Cardiac septum (tissue), 1 donor: Measurements from ENCODE around the gene KNTC1. TPM values are rescaled to one million over a fixed set of nuclear protein-coding genes. Genes with fewer than 3 reads are reported as not detected.
"Not testable (repeated sequence)": the region's sequence is repeated elsewhere in the genome, so short reads cannot be mapped to it uniquely, and the experiment has no call there.

ENCODE experiments used
- DNase-seq: peaks from one replicate; pipeline ENCODE4 v3.0.0-alpha.2; 2020; ENCODE audit warnings: low spot score
- intact Hi-C: fragments of 100-400 bp; cut with DNase I; formaldehyde crosslinking; loops from one replicate; pipeline ENCODE4 v1.14.0; 2022
- total RNA-seq: library from RNA; stranded (reverse); fragmentation: NEBNext Ultra II Directional; extraction: Animal tissue kit (Norgen Biotek cat#: 25700); gene quantifications from one replicate; pipeline ENCODE4 v1.2.1, GENCODE V29; 2021
- donor health status: DM: no; HTN: no; CAD: no.

Gene KNTC1
- total RNA-seq, 1 donor from 2014 or later, result 2.7 TPM

DNA sequence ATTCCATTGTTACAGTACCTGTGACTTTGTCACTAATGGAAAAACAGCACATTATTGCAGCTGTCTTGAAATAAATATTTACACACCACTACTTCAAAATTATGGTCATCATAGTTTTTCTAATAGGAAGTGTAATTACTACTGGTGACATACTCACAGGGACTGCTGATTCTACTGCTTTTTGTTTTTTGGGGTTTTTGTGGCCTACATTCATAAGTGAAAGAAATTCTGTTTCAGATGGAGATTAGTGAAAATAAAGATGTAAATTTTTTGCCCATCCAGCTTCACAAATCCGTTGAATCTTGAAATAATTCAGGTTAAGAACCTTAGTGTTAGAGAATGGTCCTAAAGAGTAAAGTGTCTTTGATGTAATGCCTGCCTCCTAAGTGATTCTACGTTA lies 17.5 kb downstream of the KNTC1 start:
- DNase-seq, result no peak
- intact Hi-C loops, result no loop called here

DNA sequence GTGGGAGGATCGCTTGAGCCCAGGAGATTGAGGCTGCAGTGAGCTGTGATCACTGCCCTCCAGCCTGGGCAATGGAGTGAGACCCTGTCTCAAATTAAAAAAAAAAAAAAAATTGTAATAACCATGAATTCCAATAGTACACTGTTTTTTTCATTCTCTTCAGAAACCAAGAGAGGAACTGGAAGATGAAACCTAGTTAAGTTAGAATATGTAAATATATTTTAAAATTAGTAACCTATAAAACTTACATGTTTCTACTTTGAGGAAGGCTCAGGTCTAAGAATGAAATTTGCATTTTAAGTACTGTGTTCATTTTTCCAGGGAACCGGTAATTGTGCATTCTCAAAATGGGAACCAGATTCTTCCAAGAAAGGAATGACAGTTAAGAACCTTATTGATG lies 18.8 kb downstream of the KNTC1 start:
- intact Hi-C loops, result no loop called here
- DNase-seq, result no peak

DNA sequence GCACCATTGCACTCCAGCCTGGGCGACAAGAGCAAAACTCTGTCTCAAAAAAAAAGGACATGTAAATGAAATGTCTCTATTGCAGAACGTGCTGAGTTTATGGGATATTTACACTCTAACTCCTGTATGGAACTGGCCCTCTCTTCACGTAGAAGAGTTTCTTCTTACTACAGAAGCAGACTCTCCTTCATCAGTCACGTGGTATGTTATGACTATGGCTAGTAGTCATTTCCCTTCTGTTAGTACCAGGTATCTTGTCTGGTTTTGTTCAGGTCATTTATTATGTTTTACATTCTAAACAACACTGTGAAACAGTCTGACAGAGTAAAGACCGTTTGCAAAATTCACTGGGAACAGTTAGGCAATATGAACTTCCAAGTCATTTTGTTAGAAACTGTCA lies 20.3 kb downstream of the KNTC1 start:
- DNase-seq, result no peak
- intact Hi-C loops, result no loop called here

DNA sequence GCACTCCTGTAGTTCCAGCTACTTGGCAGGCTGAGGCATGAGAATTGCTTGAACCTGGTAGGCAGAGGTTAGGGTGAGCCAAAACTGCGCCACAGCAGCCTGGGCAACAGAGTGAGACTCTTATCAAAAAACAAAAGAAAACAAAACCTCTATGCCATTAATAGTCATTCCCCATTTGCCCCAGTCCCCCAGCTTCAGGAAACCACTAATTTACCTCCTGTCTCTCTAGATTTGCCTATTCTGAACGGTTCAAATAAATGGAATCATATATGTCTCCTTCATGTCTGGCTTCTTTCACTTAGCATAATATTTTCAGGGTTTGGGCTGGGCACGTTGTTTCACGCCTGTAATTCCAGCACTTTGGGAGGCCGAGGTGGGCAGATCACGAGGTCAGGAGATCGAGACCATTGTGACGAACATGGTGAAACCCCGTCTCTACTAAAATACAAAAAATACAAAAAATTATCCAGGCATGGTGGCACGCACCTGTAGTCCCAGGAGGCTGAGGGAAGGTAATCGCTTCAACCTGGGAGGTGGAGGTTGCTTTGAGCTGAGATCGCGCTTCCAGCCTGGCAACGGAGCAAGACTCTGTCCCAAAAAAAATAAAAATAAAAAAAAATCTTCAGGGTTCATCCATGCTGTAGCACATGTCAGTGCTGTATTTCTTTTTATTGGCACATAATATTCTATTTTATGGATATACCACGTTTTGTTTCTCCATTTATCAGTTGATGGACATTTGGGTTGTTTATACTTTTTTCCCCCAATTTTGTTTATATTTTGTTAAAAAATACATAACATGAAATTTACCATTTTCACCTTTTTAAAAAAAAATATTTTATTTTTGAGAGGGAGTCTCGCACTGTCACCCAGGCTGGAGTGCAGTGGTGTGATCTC lies 31.9 kb downstream of the KNTC1 start:
- intact Hi-C loops, result no loop called here
- no peak for DNase-seq

DNA sequence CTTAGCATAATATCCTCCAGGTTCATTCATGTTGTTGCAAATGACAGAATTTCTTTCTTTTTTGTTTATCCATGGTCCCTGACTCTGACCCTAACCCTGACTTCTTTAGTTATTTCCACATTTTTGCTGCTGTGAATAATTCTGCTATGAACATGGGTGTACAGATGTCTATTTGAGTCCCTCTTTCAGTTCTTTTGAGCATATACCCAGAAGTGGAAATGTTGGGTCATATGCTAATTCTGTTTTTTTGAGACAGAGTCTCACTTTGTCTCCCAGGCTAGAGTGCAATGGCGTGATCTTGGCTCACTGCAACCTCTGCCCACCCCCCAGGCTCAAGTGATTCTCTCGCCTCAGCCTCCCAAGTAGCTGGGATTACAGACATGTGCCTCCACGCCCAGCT lies 33.1 kb downstream of the KNTC1 start:
- intact Hi-C loops, result no loop called here
- DNase-seq, result no peak

DNA sequence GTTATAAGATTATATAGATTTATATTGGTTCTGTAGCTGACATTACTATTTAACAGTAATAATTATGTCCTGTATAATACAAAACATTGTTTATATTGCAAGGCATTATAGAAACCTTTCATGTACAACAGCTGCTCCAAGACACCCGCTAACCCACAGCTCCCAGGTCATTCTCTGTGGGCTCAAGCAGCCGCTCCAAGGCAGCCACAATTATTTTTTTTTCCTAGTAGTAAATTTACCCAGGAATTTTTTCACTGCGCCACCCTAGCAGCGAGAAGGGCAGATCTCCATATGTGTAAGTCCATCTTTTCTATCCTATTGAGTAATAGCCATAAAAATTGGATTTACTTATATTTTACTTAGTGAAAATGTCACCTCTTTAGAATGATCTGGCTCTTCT lies 36.3 kb downstream of the KNTC1 start:
- no peak for DNase-seq
- intact Hi-C loops, result no loop called here

DNA sequence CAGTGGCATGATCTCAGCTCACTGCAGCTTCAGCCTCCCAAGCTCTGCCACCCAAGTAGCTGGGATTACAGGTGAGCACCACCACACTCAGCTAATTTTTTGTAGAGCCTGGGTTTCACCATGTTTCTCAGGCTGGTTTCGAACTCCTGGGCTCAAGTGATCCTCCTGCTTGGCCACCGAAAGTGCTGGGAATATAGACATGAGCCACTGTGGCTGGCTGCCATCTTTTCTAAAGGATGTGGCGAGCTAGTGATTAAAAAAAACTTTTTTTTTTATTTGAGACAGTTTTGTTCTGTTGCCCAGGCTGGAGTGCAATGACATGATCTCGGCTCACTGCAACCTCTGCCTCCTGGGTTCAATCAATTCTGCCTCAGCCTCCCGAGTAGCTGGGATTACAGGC lies 39.8 kb downstream of the KNTC1 start:
- DNase-seq, intact Hi-C loops: not testable (repeated sequence)

DNA sequence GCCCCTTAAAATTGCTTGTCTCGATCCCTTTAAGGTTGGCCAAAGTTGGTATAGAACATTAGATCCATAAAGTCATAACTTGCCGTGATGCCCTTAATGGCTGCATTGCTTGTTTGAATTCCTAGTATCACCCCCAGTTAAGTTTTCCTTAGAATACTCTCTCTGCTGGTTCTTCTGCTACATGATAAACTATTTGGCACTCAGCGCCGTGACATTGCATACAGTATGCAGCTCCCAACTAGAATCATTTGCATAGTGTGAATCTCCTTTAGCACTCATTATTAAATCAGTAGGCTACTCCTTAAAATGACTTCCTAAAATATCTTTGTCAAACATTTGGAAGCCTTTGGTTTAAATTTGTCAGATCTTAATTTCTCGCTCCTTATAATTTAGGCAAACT lies 42.2 kb downstream of the KNTC1 start:
- intact Hi-C loops, result no loop called here
- DNase-seq, result no peak

DNA sequence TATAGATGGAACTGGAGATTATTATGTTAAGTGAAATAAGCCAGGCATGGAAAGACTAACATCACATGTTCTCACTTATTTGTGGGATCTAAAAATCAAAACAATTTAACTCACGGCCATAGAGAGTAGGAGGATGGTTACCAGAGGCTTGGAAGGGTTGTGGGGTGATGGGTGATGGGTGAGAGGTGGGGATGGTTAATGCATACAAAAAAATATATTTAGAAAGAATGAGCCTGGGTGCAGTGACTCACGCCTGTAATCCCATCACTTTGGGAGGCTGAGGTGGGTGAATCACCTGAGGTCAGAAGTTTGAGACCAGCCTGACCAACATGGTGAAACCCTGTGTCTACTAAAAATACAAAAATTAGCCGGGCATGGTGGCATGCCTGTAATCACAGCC lies 43.0 kb downstream of the KNTC1 start:
- intact Hi-C loops, DNase-seq: not testable (repeated sequence)

DNA sequence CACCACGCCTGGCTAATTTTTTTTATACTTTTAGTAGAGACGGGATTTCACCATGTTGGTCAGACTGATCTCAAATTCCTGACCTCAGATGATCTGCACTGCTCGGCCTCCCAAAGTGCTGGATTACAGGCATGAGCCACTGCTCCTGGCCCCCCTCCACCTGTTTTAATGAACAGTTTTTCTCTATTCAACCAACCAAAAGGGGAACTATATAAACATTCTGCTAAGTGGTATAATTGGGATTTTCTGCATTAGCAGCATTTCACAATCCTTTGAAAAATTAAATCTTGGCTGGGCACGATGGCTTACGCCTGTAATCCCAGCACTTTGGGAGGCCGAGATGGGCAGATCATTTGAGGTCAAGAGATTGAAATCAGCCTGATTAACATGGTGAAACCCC lies 44.8 kb downstream of the KNTC1 start:
- intact Hi-C loops, result no loop called here
- no peak for DNase-seq

DNA sequence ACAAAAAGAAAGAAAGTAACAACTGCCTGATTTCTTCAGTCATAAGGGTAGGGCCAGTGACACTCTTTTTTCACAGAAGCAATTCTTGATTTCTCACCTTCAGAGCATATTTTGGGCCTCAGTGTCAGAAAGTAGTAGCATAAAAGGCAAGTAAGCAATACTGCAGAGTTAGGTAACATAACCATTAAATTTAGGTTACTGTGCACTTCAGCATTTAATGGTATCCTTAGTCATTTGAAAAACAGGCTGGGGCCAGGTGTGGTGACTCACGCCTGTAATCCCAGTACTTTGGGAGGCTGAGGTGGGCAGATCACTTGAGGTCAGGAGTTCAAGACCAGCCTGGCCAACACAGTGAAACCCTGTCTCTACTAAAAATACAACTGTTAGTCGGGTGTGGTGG lies 56.2 kb downstream of the KNTC1 start:
- intact Hi-C loops, DNase-seq: not testable (repeated sequence)

DNA sequence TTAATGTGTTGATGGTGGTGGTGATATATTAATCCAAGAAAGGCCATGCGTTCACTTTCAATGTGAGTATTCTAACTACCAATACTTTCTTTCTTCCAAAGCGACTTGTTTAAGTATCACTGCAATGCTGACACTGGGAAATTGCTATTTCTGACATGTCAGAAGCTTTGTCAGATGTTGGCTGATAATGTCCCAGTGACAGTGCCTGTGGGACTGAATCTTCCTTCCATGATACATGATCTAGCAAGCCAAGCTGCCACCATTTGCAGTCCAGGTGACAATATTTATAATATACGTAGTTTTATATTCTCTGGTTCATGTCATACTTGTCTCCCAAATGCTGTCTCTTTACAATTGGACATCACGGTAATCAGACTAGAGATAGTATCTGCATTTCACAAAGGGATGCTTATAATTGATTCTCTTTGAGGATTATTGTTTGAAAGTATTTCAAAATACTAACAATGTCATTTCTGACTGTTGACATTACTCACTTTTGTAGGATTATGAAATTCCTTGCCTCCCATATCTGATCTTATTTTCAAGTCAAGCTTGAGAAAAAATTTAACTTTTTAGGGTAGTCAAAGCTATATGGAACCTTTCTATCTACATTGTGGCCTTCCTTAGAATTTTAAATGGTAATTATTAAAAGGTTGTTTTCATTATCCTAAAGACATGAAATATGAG lies 57.3 kb downstream of the KNTC1 start:
- DNase-seq, result no peak
- intact Hi-C loops, result no loop called here

DNA sequence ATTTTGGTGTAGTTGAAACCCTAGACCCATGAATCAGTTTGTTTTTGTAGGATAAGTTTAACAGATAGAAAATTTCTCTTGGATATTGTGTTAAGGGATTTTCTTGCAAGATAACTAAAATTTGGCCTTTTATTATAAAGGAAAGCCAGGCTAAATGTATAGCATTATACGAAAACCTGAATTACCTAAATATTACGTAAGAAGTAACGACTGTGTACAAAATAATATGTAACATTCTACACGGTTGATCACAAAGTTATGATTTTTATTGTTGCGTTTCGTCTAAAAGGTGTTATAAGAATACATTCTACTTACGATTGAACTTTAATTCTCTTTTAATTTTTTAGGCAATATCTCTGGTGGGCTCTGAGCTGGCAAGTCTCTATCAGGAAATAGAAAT lies 63.9 kb downstream of the KNTC1 start:
- no peak for DNase-seq
- intact Hi-C loops, result no loop called here

DNA sequence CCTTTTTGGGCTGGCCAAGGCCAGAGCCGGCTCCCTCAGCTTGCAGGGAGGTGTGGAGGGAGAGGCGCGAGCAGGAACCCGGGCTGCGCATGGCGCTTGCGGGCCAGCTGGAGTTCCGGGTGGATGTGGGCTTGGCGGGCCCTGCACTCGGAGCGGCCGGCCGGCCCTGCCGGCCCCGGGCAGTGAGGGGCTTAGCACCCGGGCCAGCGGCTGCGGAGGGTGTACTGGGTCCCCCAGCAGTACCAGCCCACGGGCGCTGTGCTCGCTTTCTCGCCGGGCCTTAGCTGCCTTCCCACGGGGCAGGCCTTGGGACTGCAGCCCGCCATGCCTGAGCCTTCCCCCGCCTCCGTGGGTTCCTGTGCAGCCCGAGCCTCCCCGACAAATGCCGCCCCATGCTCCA lies 64.9 kb downstream of the KNTC1 start:
- DNase-seq, intact Hi-C loops: not testable (repeated sequence)

DNA sequence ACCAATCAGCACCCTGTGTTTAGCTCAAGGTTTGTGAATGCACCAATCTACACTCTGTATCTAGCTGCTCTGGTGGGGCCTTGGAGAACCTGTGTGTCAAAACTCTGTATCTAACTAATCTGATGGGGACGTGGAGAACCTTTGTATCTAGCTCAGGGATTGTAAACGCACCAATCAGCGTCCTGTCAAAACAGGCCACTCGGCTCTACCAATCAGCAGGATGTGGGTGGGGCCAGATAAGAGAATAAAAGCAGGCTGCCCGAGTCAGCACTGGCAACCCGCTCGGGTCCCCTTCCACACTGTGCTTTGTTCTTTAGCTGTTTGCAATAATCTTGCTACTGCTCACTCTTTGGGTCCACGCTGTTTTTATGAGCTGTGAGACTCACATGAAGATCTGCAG lies 65.5 kb downstream of the KNTC1 start:
- DNase-seq, intact Hi-C loops: not testable (repeated sequence)

DNA sequence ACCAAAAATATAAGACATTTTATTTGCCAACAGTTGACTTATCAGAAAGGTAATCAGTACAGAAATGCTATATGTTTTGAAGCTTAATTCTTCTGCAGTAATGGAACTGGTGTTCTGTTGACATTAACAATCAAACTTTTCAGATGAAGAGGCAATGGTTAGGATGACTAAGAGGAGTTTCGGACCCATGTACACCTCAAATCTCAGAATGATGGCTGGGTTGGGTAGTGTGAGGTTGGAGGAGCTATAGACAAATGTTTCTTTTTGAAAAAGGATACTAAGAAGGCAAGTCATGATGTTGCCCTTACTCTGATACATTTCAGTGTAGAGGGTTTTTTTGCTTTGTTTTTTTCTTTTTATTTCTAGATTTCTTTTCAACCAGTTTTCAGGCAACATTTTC lies 66.9 kb downstream of the KNTC1 start:
- no peak for DNase-seq
- intact Hi-C loops, result no loop called here

DNA sequence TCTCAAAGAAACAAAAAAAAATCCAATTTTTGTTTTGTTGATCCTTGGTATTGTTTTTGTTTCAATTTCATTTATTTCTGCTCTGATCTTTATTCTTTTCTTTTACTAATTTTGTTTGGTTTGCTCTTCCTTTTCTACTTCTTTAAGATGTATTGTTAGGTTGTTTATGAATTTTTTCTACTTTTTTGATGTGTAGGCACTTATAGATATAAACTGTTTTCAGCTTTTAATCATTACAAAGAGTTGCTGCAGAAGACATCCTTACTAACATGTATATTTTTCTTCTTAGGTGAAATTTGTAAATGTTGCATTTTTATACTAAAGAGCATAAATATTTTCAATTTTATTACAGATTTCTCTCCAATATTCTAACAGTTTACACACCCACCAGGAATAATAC lies 69.8 kb downstream of the KNTC1 start:
- DNase-seq, result no peak
- intact Hi-C loops, result no loop called here

DNA sequence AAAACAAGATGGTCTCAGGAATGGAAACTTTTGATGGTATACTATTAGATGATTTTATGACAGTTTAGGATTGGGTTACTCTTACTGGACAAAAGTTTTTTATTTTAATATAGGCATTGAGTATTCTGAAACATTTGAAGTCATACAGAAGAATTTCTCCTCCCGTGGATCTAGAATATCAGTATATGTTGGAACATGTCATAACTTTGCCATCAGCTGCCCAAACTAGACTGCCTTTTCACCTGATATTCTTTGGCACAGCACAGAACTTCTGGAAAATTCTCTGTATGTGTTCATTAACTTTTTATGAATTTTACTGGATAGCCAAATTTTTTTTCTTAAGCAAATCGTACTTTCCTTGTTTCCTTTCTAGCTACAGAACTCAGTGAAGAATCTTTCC lies 75.4 kb downstream of the KNTC1 start:
- intact Hi-C loops, result no loop called here
- DNase-seq, result no peak

DNA sequence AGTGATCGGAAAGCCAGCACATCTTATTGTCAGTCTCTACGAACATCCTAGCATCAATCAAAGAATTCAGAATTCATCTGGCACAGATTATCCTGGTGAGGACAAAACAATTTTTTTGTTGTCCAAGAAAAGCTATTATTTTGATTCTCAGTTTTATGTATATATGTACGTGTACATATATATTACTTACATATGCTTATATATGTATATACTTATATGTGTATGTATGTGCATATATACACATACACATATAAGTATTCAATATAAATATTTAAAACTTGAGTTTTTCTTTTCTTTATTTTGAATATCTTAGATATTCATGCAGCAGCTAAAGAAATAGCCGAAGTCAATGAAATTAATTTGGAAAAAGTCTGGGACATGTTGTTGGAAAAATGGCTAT lies 77.9 kb downstream of the KNTC1 start:
- intact Hi-C loops, result no loop called here
- no peak for DNase-seq

DNA sequence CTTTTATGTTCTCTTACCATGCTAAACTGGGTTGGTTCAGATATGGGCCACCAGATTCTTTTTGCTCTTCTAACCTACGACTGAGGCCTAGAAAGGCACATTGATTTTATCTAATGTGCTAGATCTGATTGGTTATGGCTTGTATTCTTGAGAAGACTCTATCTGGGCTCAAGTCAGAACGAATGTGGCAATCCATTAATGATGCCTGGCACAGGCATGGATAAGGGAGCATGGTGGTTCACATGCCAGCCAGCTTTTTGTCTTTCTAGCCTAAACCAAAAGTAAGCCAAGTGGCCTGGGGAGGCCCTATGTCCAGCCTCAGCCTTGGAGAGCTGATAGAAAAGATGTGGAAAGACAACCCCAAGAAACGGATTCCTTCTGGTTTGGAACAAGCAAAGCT lies 82.7 kb downstream of the KNTC1 start:
- DNase-seq, result no peak
- intact Hi-C loops, result no loop called here

DNA sequence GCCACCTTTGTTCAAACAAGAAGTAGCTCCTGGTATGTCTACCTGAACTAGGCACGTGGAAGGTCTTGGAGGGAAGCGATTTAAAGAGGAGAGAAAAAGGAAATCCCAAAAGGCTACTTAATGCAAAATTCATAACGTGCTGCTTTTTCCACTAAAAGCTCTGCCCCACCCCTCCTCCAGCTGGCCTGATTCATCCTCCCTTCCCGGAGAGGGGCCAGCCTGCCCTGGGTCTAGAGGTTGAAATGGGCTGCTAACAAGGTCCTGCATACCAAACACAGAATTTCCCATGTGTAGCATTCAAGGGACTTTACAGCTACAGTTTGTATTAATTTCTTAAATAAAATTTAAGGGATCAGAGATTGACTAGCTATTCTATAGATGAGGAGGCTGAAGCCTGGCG lies 83.2 kb downstream of the KNTC1 start:
- DNase-seq, result no peak
- intact Hi-C loops, result no loop called here
